CD4-positive, alpha-beta T cell (primary cell): ENCODE results near the gene SHTN1. TPM values are rescaled to one million over a fixed set of nuclear protein-coding genes. Genes with fewer than 3 reads are reported as not detected.

Source experiments
- ATAC-seq: fragments of 200-7000 bp; cut with Tn5 transposase; one replicate; pipeline ENCODE4 v1.10.0; 2022; ENCODE audit warnings: mild to moderate bottlenecking; ENCODE audit not compliant: poor library complexity
- CTCF ChIA-PET: fragments of 350-600 bp; sonication (Branson Sonifier 250); formaldehyde crosslinking; loops from one replicate; lab custom pipeline; 2021; ENCODE audit warnings: antibody characterized with exemption, inconsistent platforms; lab: Charles Lee
- POLR2A ChIA-PET: fragments of 350-600 bp; sonication (Branson Sonifier 250); formaldehyde crosslinking; loops from one replicate; lab custom pipeline; 2021; ENCODE audit warnings: antibody characterized with exemption, inconsistent platforms; lab: Charles Lee
- DNase-seq, 14 experiments: peaks; one replicate each; pipeline ENCODE4 v3.0.0-alpha.2; 2013 to 2020; ENCODE audit warnings: mixed read lengths in 2 of 14
- H3K27ac ChIP-seq, 2 donors: one replicate each; pipeline versions ENCODE4 v1.5.1 to v1.7.0; 2013; ENCODE audit warnings: low read length in 2 of 2, low read depth in 1 of 2, mild to moderate bottlenecking in 1 of 2
- H3K27me3 ChIP-seq, 2 experiments: 1 replicate in 1 of 2; 2 replicates in 1 of 2; pipeline versions ENCODE4 v1.6.1 to v1.7.0; 2013; ENCODE audit warnings: low read length in 2 of 2, control low read depth in 1 of 2, mild to moderate bottlenecking in 1 of 2, moderate library complexity in 1 of 2; ENCODE audit not compliant: insufficient read depth in 2 of 2, control insufficient read depth in 1 of 2
- H3K36me3 ChIP-seq: one replicate; pipeline ENCODE4 v1.6.1; 2013; ENCODE audit warnings: low read length, control low read depth; ENCODE audit not compliant: insufficient read depth
- H3K4me1 ChIP-seq: one replicate; pipeline ENCODE4 v1.6.1; 2013; ENCODE audit warnings: low read length, control low read depth; ENCODE audit not compliant: insufficient read depth
- H3K4me3 ChIP-seq: one replicate; pipeline ENCODE4 v1.5.1; 2013; ENCODE audit warnings: mild to moderate bottlenecking, low read length, moderate library complexity
- H3K9me3 ChIP-seq, 2 experiments: 1 replicate in 1 of 2; 2 replicates in 1 of 2; pipeline versions ENCODE4 v1.6.1 to v1.7.0; 2013; ENCODE audit warnings: low read length in 2 of 2, mild to moderate bottlenecking in 2 of 2, control low read depth in 1 of 2, moderate library complexity in 1 of 2; ENCODE audit not compliant: control insufficient read depth in 1 of 2, insufficient read depth in 1 of 2
- H3K27ac Mint-ChIP-seq: one replicate; pipeline ENCODE4 v1.8.0; 2020; ENCODE audit warnings: mixed read lengths
- H3K27me3 Mint-ChIP-seq: one replicate; pipeline ENCODE4 v1.8.0; 2021; ENCODE audit warnings: mixed read lengths
- H3K36me3 Mint-ChIP-seq: one replicate; pipeline ENCODE4 v1.8.0; 2021; ENCODE audit warnings: low read depth, mixed read lengths
- H3K4me1 Mint-ChIP-seq: one replicate; pipeline ENCODE4 v1.8.0; 2021; ENCODE audit warnings: low read depth, mixed read lengths
- H3K4me3 Mint-ChIP-seq: one replicate; pipeline ENCODE4 v1.8.0; 2020; ENCODE audit warnings: mild to moderate bottlenecking, mixed read lengths
- H3K9me3 Mint-ChIP-seq: one replicate; pipeline ENCODE4 v1.8.0; 2020; ENCODE audit warnings: mixed read lengths
- CTCF ChIP-seq: fragments of 200-600 bp; IDR thresholded peaks from one replicate; pipeline ENCODE4 v1.8.0; 2022; ENCODE audit warnings: antibody characterized with exemption, mild to moderate bottlenecking
- intact Hi-C, 2 experiments: fragments of 100-400 bp; cut with DNase I in 1 of 2; cut with micrococcal nuclease in 1 of 2; formaldehyde crosslinking; loops; one replicate each; pipeline versions ENCODE4 v1.15.1 to v1.9.0; 2023 to 2025; cut with DNase I, micrococcal nuclease
- total RNA-seq, 174 experiments: library from RNA in 2 of 174; stranded (reverse) in 2 of 174; gene quantifications; one replicate each; pipeline ENCODE4 v1.2.3 and lab custom pipeline; 2021 to 2026

The SHTN1 gene
- total RNA-seq, 2 experiments from 2014 or later, result 0.75 to 0.85 TPM

GRCh38 chr10:116990276-116990800, 14.6 kb downstream of the SHTN1 start:
- no peak for TF ChIP-seq CTCF
- Histone ChIP-seq H3K9me3 (no peaks in the 10 kb centered on the region), H3K4me3 (no peak overlapping the region), H3K27me3 (no peaks in the 10 kb centered on the region), H3K4me1 (no peaks in the 10 kb centered on the region), H3K36me3 (no peaks in the 10 kb centered on the region), H3K27ac (no peak overlapping the region)
- Mint-ChIP-seq H3K4me3 (no peak overlapping the region), H3K36me3 (no peaks in the 10 kb centered on the region), H3K9me3 (no peaks in the 10 kb centered on the region), H3K27ac (no peak overlapping the region), H3K4me1 (no peaks in the 10 kb centered on the region), H3K27me3 (peaks cover 9% of the 10 kb centered on the region)
- intact Hi-C loops, result no loop called here
- POLR2A ChIA-PET, result no interaction called here
- DNase-seq (no peak), ATAC-seq (no peak)
- CTCF ChIA-PET, result no interaction called here

GRCh38 chr10:116989439-116989838, 15.5 kb downstream of the SHTN1 start:
- Mint-ChIP-seq H3K4me3 (no peak overlapping the region), H3K4me1 (no peaks in the 10 kb centered on the region), H3K27me3 (peaks cover 13% of the 10 kb centered on the region), H3K36me3 (no peaks in the 10 kb centered on the region), H3K27ac (no peak overlapping the region), H3K9me3 (no peaks in the 10 kb centered on the region)
- H3K4me1 ChIP-seq, result no peaks in the 10 kb centered on the region
- ATAC-seq (no peak), DNase-seq (no peak)
- no peak for TF ChIP-seq CTCF
- no peaks in the 10 kb centered on the region for H3K36me3 ChIP-seq
- H3K9me3 ChIP-seq, result no peaks in the 10 kb centered on the region
- ChIA-PET CTCF (no interaction called here), POLR2A (no interaction called here)
- intact Hi-C loops, result no loop called here
- H3K27me3 ChIP-seq, result no peaks in the 10 kb centered on the region
- no peak overlapping the region for H3K4me3 ChIP-seq
- no peak overlapping the region for H3K27ac ChIP-seq

- no peaks in the 10 kb centered on the region for H3K4me1 Mint-ChIP-seq
- H3K27ac Mint-ChIP-seq, result no peak overlapping the region
- no peaks in the 10 kb centered on the region for H3K36me3 Mint-ChIP-seq
- intact Hi-C loops, result no loop called here
- H3K36me3 ChIP-seq, result no peaks in the 10 kb centered on the region
- no peak for TF ChIP-seq CTCF
- no peaks in the 10 kb centered on the region for H3K27me3 ChIP-seq
- H3K9me3 Mint-ChIP-seq, result no peaks in the 10 kb centered on the region
- ATAC-seq (no peak), DNase-seq (no peak)
- no peaks in the 10 kb centered on the region for H3K9me3 ChIP-seq
- CTCF ChIA-PET, result no interaction called here
- H3K27me3 Mint-ChIP-seq, result peaks cover 15% of the 10 kb centered on the region
- H3K4me3 ChIP-seq, result no peak overlapping the region
- H3K27ac ChIP-seq, result no peak overlapping the region
- no peaks in the 10 kb centered on the region for H3K4me1 ChIP-seq
- POLR2A ChIA-PET, result no interaction called here
- no peak overlapping the region for H3K4me3 Mint-ChIP-seq
These were observed 16.7 kb downstream of the SHTN1 start for GRCh38 chr10:116988311-116988710.
